HepG2 (cell line): ENCODE measurements around the gene ESRRB. TPM values are rescaled to one million over a fixed set of nuclear protein-coding genes. Genes with fewer than 3 reads are reported as not detected.

Source experiments
- ATAC-seq: fragments of 200-7000 bp; cut with Tn5 transposase; 3 replicates; pipeline ENCODE4 v1.9.1; 2020; ENCODE audit warnings: mild to moderate bottlenecking, moderate library complexity
- BruUV-seq: library from RNA; stranded (reverse); fragments of 400-500 nt; replicated peaks from 2 replicates; lab custom pipeline; 2021; lab: Mats Ljungman, UMichigan
- CTCF ChIA-PET: fragments of 300-600 bp; formaldehyde crosslinking; extraction: SDS; loops from one replicate; lab custom pipeline; 2021; ENCODE audit warnings: low total read pairs, inconsistent platforms, low intra/inter-chr PET ratio; lab: Yijun Ruan, JAX
- POLR2A ChIA-PET: fragments of 350-600 bp; sonication (Branson Sonifier 250); formaldehyde crosslinking; loops from one replicate; lab custom pipeline; 2020; ENCODE audit warnings: antibody characterized with exemption, inconsistent platforms; lab: Yijun Ruan, JAX
- DNase-seq: peaks from one replicate; pipeline ENCODE4 v3.0.0-alpha.2; 2015; ENCODE audit warnings: low spot score
- FAIRE-seq: peaks from 3 replicates; lab custom pipeline; 2011; peaks lifted over from hg19 to GRCh38; lab: Jason Lieb, UNC
- H2AFZ ChIP-seq: one replicate; pipeline ENCODE4 v1.6.1; 2011; ENCODE audit warnings: low read length, inconsistent platforms
- H3K27ac ChIP-seq: fragments of 300-600 bp; 3 replicates; pipeline ENCODE4 v1.8.0; 2011; ENCODE audit warnings: mixed run types, mild to moderate bottlenecking, mixed read lengths, low read length, inconsistent platforms; ENCODE audit not compliant: insufficient read depth; ENCODE audit errors: extremely low read length
- H3K27me3 ChIP-seq, 2 experiments: fragments of 200-600 bp in 1 of 2; 2 replicates in 1 of 2; 3 replicates in 1 of 2; pipeline versions ENCODE4 v1.6.0 to v1.8.0; 2011; ENCODE audit warnings: low read length in 2 of 2, mild to moderate bottlenecking in 2 of 2, moderate library complexity in 2 of 2, inconsistent platforms in 1 of 2; ENCODE audit not compliant: insufficient read depth in 2 of 2, control insufficient read depth in 1 of 2
- H3K36me3 ChIP-seq, 2 experiments: fragments of 200-600 bp in 1 of 2; replicated peaks in 1 of 2; 2 replicates in 1 of 2; 3 replicates in 1 of 2; pipeline versions ENCODE4 v1.5.1 to v1.8.0; 2011; ENCODE audit warnings: low read length in 2 of 2, inconsistent platforms in 1 of 2; ENCODE audit not compliant: insufficient read depth in 2 of 2, control insufficient read depth in 1 of 2
- H3K4me1 ChIP-seq: 2 replicates; pipeline ENCODE4 v1.5.1; 2012; ENCODE audit warnings: low read length, inconsistent platforms; ENCODE audit not compliant: insufficient read depth
- H3K4me2 ChIP-seq: 2 replicates; pipeline ENCODE4 v1.6.0; 2011; ENCODE audit warnings: low read depth, low read length, inconsistent platforms
- H3K4me3 ChIP-seq, 3 experiments: fragments of 200-600 bp in 1 of 3; sonication (generic), shearing (Covaris generic) in 1 of 3; replicated peaks in 1 of 3; 2 replicates each; pipeline ENCODE4 v1.5.1; 2011 to 2016; ENCODE audit warnings: low read length in 3 of 3, inconsistent platforms in 2 of 3, low read depth in 2 of 3, mild to moderate bottlenecking in 2 of 3, control low read depth in 1 of 3, mixed read lengths in 1 of 3; ENCODE audit not compliant: insufficient read depth in 1 of 3
- H3K79me2 ChIP-seq: one replicate; pipeline ENCODE4 v1.6.1; 2011; ENCODE audit warnings: low read length, inconsistent platforms; ENCODE audit not compliant: insufficient read depth
- H3K9ac ChIP-seq: 2 replicates; pipeline ENCODE4 v1.6.0; 2011; ENCODE audit warnings: mild to moderate bottlenecking, low read depth, low read length, inconsistent platforms; ENCODE audit not compliant: insufficient read depth
- H3K9me3 ChIP-seq: 2 replicates; pipeline ENCODE4 v1.5.1; 2012; ENCODE audit warnings: mild to moderate bottlenecking, low read length
- H4K20me1 ChIP-seq: 2 replicates; pipeline ENCODE4 v1.6.0; 2011; ENCODE audit warnings: inconsistent platforms, mild to moderate bottlenecking, low read length, moderate library complexity; ENCODE audit not compliant: insufficient read depth
- HOXA7 ChIP-seq: sonication (generic); formaldehyde crosslinking; IDR thresholded peaks from 2 replicates; pipeline ENCODE4 v1.8.1; 2022; ENCODE audit warnings: mild to moderate bottlenecking, missing genetic modification reagents, moderate library complexity
- NBN ChIP-seq: fragments of 450-650 bp; conservative IDR thresholded peaks from 2 replicates; pipeline ENCODE4 v1.6.1; 2017
- NCOR1 ChIP-seq: fragments of 200-600 bp; sonication (generic); IDR thresholded peaks from 2 replicates; pipeline ENCODE4 v1.7.0; 2017; ENCODE audit warnings: antibody characterized with exemption, low read length, borderline replicate concordance
- WGBS: methylation state at CpG from one replicate; pipeline ENCODE4 v1.1.6; 2017; ENCODE audit warnings: low lambda C conversion rate; 5-methylcytosine and 5-hydroxymethylcytosine counted together
- in situ Hi-C: cut with HindIII; loops from 2 replicates; pipeline ENCODE4 v1.10.0; 2017; ENCODE audit warnings: low pct_unique_long_range_greater_than_20kb; ENCODE audit not compliant: extremely low pct_ligation_motif_present
- intact Hi-C: fragments of 100-400 bp; cut with micrococcal nuclease; formaldehyde crosslinking; loops from one replicate; pipeline ENCODE4 v1.10.0; 2022; ENCODE audit not compliant: unreplicated experiment
- polyA plus RNA-seq, 8 experiments: library from polyadenylated mRNA; depleted of rRNA in 3 of 8; stranded (reverse) in 7 of 8; unstranded in 1 of 8; fragments of >200 nt; fragmentation: Illumina TruSeq in 4 of 8; extraction: Trizol in 4 of 8; gene quantifications; 2 replicates each; pipeline versions ENCODE4 v1.2.1 to v1.2.3, GENCODE V29; 2011 to 2016; ENCODE audit warnings: low read depth in 4 of 8, missing spikeins in 1 of 8, mixed read lengths in 1 of 8; ENCODE audit not compliant: insufficient read depth in 1 of 8
- total RNA-seq, 5 experiments: library from RNA; depleted of rRNA; stranded (reverse); fragments of >200 nt; fragmentation: Illumina TruSeq; extraction: Trizol; gene quantifications; 2 replicates each; pipeline ENCODE4 v1.2.3, GENCODE V29; 2016; ENCODE audit warnings: low read depth in 1 of 5
- TF ChIP-seq, protein P1 (sequence below): sonication (generic); formaldehyde crosslinking; IDR thresholded peaks from 2 replicates; pipeline ENCODE4 v1.4.0; 2020; ENCODE audit warnings: missing genetic modification reagents
- TF ChIP-seq, protein P2 (sequence below): IDR thresholded peaks from 2 replicates; pipeline ENCODE4 v1.6.1; 2016; ENCODE audit warnings: low read depth, control low read depth

Gene ESRRB
- total and polyA plus RNA-seq, 2 of the 13 experiments (the other 11 are each of a cell fraction or from before 2014, with no cell fraction given): 0.04 to 0.33 TPM

DNA sequence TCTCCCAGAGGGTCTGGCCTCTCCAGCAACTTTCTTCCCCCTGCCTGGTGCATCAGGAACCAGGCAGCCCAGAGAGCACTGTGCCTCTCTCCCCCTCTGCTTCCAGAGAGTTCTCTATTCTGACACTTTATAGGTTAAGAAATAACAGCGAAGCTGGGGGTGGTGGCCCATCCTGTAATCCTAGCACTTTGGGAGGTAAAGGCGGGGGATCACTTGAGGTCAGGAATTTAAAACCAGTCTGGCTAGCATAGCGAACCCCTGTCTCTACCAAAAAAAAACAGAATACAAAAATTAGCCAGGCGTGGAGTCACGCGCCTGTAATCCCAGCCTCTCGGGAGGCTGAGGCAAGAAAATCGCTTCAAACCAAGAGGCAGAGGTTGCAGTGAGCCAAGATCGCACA lies 58.3 kb downstream of the ESRRB start:
- Histone ChIP-seq H3K27ac (no peak overlapping the region), H3K9me3 (no peaks in the 10 kb centered on the region), H2AFZ (no peak overlapping the region), H3K27me3 (peaks cover 1 to 9% of the 10 kb centered on the region in 2 experiments; a peak in 3 of 5 replicates), H3K4me3 (no peak overlapping the region), H3K36me3 (no peaks in the 10 kb centered on the region), H3K79me2 (no peaks in the 10 kb centered on the region), H3K9ac (no peak overlapping the region), H3K4me1 (no peaks in the 10 kb centered on the region)
- BruUV-seq: no TSS peak
- ChIA-PET CTCF (no interaction called here), POLR2A (no interaction called here)
- FAIRE-seq: no peak
- 56% methylated on average over 9 of the region's 9 CpGs for WGBS
- intact Hi-C loops (no loop called here), in situ Hi-C loops (no loop called here)
- ATAC-seq: no peak
- DNase-seq: no peak
- TF ChIP-seq, protein P1, sequence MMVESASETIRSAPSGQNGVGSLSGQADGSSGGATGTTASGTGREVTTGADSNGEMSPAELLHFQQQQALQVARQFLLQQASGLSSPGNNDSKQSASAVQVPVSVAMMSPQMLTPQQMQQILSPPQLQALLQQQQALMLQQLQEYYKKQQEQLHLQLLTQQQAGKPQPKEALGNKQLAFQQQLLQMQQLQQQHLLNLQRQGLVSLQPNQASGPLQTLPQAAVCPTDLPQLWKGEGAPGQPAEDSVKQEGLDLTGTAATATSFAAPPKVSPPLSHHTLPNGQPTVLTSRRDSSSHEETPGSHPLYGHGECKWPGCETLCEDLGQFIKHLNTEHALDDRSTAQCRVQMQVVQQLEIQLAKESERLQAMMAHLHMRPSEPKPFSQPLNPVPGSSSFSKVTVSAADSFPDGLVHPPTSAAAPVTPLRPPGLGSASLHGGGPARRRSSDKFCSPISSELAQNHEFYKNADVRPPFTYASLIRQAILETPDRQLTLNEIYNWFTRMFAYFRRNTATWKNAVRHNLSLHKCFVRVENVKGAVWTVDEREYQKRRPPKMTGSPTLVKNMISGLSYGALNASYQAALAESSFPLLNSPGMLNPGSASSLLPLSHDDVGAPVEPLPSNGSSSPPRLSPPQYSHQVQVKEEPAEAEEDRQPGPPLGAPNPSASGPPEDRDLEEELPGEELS (CRISPR knock-in tag): no peak
- TF ChIP-seq, protein P2, sequence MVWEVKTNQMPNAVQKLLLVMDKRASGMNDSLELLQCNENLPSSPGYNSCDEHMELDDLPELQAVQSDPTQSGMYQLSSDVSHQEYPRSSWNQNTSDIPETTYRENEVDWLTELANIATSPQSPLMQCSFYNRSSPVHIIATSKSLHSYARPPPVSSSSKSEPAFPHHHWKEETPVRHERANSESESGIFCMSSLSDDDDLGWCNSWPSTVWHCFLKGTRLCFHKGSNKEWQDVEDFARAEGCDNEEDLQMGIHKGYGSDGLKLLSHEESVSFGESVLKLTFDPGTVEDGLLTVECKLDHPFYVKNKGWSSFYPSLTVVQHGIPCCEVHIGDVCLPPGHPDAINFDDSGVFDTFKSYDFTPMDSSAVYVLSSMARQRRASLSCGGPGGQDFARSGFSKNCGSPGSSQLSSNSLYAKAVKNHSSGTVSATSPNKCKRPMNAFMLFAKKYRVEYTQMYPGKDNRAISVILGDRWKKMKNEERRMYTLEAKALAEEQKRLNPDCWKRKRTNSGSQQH (CRISPR knock-in tag): no peak
- TF ChIP-seq HOXA7 (CRISPR knock-in tag) (no peak), NCOR1 (no peak), NBN (no peak)
- TF ChIP-seq, all 625 proteins: peak for 0
- H3K4me2 ChIP-seq: no peak overlapping the region
- no peaks in the 10 kb centered on the region for H4K20me1 ChIP-seq
